T1000 (cell line): Measurements from ENCODE around the gene AP1B1.

Experiments
- DNase-seq: peaks from one replicate; lab custom pipeline; 2025; ENCODE audit warnings: mixed read lengths; lab: John Stamatoyannopoulos, UW

AP1B1 gene

GRCh38 chr22:29300807-29301601, 87.4 kb downstream of the AP1B1 start:
- no peak for DNase-seq

- no peak for DNase-seq
Observed at GRCh38 chr22:29300467-29300806, 87.9 kb downstream of the AP1B1 start.

GRCh38 chr22:29299136-29299900, 89.1 kb downstream of the AP1B1 start:
- no peak for DNase-seq

GRCh38 chr22:29298641-29299040, 89.7 kb downstream of the AP1B1 start:
- no peak for DNase-seq

- DNase-seq: no peak
Observed at GRCh38 chr22:29292379-29292778, 96.0 kb downstream of the AP1B1 start.

GRCh38 chr22:29291215-29291614, 97.2 kb downstream of the AP1B1 start:
- DNase-seq: no peak

GRCh38 chr22:29290061-29290460, 98.3 kb downstream of the AP1B1 start:
- DNase-seq: no peak

GRCh38 chr22:29288837-29289236, 99.5 kb downstream of the AP1B1 start:
- DNase-seq: no peak

- DNase-seq: no peak
Observed at GRCh38 chr22:29284196-29284595, 104.2 kb downstream of the AP1B1 start.

- DNase-seq: no peak
Observed at GRCh38 chr22:29277927-29278326, 110.4 kb downstream of the AP1B1 start.
